IMR-90 (cell line): ENCODE measurements around the gene OR10R2.

Source experiments
- BHLHE40 ChIP-seq: fragments of 150-350 bp; IDR thresholded peaks from 2 replicates; pipeline ENCODE4 v1.6.1; 2016; ENCODE audit warnings: mild to moderate bottlenecking, low read depth, low read length
- CHD1 ChIP-seq: IDR thresholded peaks from 2 replicates; pipeline ENCODE4 v1.6.1; 2012; ENCODE audit warnings: low read depth, low read length, improper control_type of control experiment
- FOS ChIP-seq: fragments of 150-350 bp; IDR thresholded peaks from 2 replicates; pipeline ENCODE4 v1.6.1; 2016; ENCODE audit warnings: low read depth, low read length
- MAFK ChIP-seq: IDR thresholded peaks from 2 replicates; pipeline ENCODE4 v1.6.1; 2012; ENCODE audit warnings: low read depth, low read length, improper control_type of control experiment
- MXI1 ChIP-seq: IDR thresholded peaks from 2 replicates; pipeline ENCODE4 v1.6.1; 2012; ENCODE audit warnings: low read depth, mild to moderate bottlenecking, low read length, moderate library complexity, borderline replicate concordance
- NFE2L2 ChIP-seq: fragments of 150-350 bp; IDR thresholded peaks from 2 replicates; pipeline ENCODE4 v1.6.1; 2016; ENCODE audit warnings: low read depth, mild to moderate bottlenecking, low read length
- POLR2A ChIP-seq: IDR thresholded peaks from 2 replicates; pipeline ENCODE4 v1.6.1; 2012; ENCODE audit warnings: mild to moderate bottlenecking, low read depth, low read length
- RFX5 ChIP-seq: IDR thresholded peaks from 2 replicates; pipeline ENCODE4 v1.8.0; 2012; ENCODE audit warnings: low read depth, mild to moderate bottlenecking, low read length, moderate library complexity
- TF ChIP-seq, protein P1 (sequence below): conservative IDR thresholded peaks from 2 replicates; pipeline ENCODE4 v1.5.1; 2012; ENCODE audit warnings: mild to moderate bottlenecking, low read depth, low read length, improper control_type of control experiment
- TF ChIP-seq, protein P2 (sequence below): fragments of 150-350 bp; IDR thresholded peaks from 2 replicates; pipeline ENCODE4 v1.6.1; 2017; ENCODE audit warnings: mild to moderate bottlenecking, antibody characterized with exemption, low read length, low read depth

GRCh38 chr1:158493054-158493453 is 21.0 kb downstream of the OR10R2 start:
- TF ChIP-seq BHLHE40: no peak
- no peak for TF ChIP-seq MXI1
- TF ChIP-seq, protein P1, sequence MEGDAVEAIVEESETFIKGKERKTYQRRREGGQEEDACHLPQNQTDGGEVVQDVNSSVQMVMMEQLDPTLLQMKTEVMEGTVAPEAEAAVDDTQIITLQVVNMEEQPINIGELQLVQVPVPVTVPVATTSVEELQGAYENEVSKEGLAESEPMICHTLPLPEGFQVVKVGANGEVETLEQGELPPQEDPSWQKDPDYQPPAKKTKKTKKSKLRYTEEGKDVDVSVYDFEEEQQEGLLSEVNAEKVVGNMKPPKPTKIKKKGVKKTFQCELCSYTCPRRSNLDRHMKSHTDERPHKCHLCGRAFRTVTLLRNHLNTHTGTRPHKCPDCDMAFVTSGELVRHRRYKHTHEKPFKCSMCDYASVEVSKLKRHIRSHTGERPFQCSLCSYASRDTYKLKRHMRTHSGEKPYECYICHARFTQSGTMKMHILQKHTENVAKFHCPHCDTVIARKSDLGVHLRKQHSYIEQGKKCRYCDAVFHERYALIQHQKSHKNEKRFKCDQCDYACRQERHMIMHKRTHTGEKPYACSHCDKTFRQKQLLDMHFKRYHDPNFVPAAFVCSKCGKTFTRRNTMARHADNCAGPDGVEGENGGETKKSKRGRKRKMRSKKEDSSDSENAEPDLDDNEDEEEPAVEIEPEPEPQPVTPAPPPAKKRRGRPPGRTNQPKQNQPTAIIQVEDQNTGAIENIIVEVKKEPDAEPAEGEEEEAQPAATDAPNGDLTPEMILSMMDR: no peak
- no peak for TF ChIP-seq POLR2A
- no peak for TF ChIP-seq FOS
- no peak for TF ChIP-seq CHD1
- TF ChIP-seq, protein P2, sequence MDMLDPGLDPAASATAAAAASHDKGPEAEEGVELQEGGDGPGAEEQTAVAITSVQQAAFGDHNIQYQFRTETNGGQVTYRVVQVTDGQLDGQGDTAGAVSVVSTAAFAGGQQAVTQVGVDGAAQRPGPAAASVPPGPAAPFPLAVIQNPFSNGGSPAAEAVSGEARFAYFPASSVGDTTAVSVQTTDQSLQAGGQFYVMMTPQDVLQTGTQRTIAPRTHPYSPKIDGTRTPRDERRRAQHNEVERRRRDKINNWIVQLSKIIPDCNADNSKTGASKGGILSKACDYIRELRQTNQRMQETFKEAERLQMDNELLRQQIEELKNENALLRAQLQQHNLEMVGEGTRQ: no peak
- TF ChIP-seq NFE2L2: no peak
- TF ChIP-seq MAFK: no peak
- TF ChIP-seq RFX5: no peak
